Liver (tissue), 9 donors: Measurements from ENCODE around the gene FAM169A. TPM values are rescaled to one million over a fixed set of nuclear protein-coding genes. Genes with fewer than 3 reads are reported as not detected.

Source experiments
- DNase-seq: peaks from one replicate; pipeline ENCODE4 v3.0.0-alpha.2; 2017; ENCODE audit warnings: low spot score
- H3K27ac ChIP-seq, 2 donors: one replicate each; pipeline ENCODE4 v1.7.0; 2013; ENCODE audit warnings: inconsistent platforms in 2 of 2, low read length in 2 of 2, control low read depth in 1 of 2, low read depth in 1 of 2, mild to moderate bottlenecking in 1 of 2
- H3K27me3 ChIP-seq, 4 donors: one replicate each; pipeline versions ENCODE4 v1.6.1 to v1.7.0; 2013; ENCODE audit warnings: low read length in 3 of 4, inconsistent platforms in 1 of 4, mild to moderate bottlenecking in 1 of 4, moderate library complexity in 1 of 4; ENCODE audit not compliant: control insufficient read depth in 4 of 4, insufficient read depth in 4 of 4
- H3K36me3 ChIP-seq, 4 donors: one replicate each; pipeline versions ENCODE4 v1.6.1 to v1.7.0; 2013; ENCODE audit warnings: low read length in 3 of 4, mild to moderate bottlenecking in 3 of 4, low read depth in 1 of 4, moderate library complexity in 1 of 4; ENCODE audit not compliant: control insufficient read depth in 4 of 4, insufficient read depth in 3 of 4
- H3K4me1 ChIP-seq, 4 donors: one replicate each; pipeline versions ENCODE4 v1.6.1 to v1.7.0; 2013; ENCODE audit warnings: low read length in 3 of 4, mild to moderate bottlenecking in 3 of 4, moderate library complexity in 1 of 4; ENCODE audit not compliant: control insufficient read depth in 4 of 4, insufficient read depth in 4 of 4
- H3K4me3 ChIP-seq, 3 donors: one replicate each; pipeline versions ENCODE4 v1.6.1 to v1.7.0; 2013; ENCODE audit warnings: low read length in 3 of 3, control low read depth in 1 of 3, low read depth in 1 of 3, mild to moderate bottlenecking in 1 of 3
- H3K9ac ChIP-seq, 2 donors: one replicate each; pipeline ENCODE4 v1.7.0; 2013; ENCODE audit warnings: low read length in 2 of 2, mild to moderate bottlenecking in 2 of 2, moderate library complexity in 2 of 2, control low read depth in 1 of 2, low read depth in 1 of 2
- H3K9me3 ChIP-seq, 4 donors: one replicate each; pipeline versions ENCODE4 v1.6.1 to v1.7.0; 2013; ENCODE audit warnings: low read length in 3 of 4; ENCODE audit not compliant: control insufficient read depth in 4 of 4
- EGR1 ChIP-seq, 2 donors: IDR thresholded peaks; 2 replicates each; pipeline ENCODE4 v1.6.1; 2016 to 2018; ENCODE audit warnings: antibody characterized with exemption in 2 of 2, low read depth in 2 of 2
- FOXA2 ChIP-seq: IDR thresholded peaks from 2 replicates; pipeline ENCODE4 v1.6.1; 2016; ENCODE audit warnings: antibody characterized with exemption
- GABPA ChIP-seq, 2 donors: IDR thresholded peaks in 1 of 2; conservative IDR thresholded peaks in 1 of 2; 2 replicates each; pipeline ENCODE4 v1.6.1; 2016; ENCODE audit warnings: antibody characterized with exemption in 2 of 2, mild to moderate bottlenecking in 1 of 2, moderate library complexity in 1 of 2
- HNF4G ChIP-seq: IDR thresholded peaks from 2 replicates; pipeline ENCODE4 v1.6.1; 2016; ENCODE audit warnings: antibody characterized with exemption
- RAD21 ChIP-seq, 2 donors: IDR thresholded peaks; 2 replicates each; pipeline ENCODE4 v1.6.1; 2016; ENCODE audit warnings: antibody characterized with exemption in 2 of 2, mild to moderate bottlenecking in 2 of 2
- RXRA ChIP-seq, 2 donors: IDR thresholded peaks; 2 replicates each; pipeline ENCODE4 v1.6.1; 2017 to 2018; ENCODE audit warnings: antibody characterized with exemption in 2 of 2, mild to moderate bottlenecking in 1 of 2
- SP1 ChIP-seq: IDR thresholded peaks from 2 replicates; pipeline ENCODE4 v1.6.1; 2018; ENCODE audit warnings: antibody characterized with exemption, mild to moderate bottlenecking
- TAF1 ChIP-seq: conservative IDR thresholded peaks from 2 replicates; pipeline ENCODE4 v1.6.1; 2016; ENCODE audit warnings: antibody characterized with exemption, mild to moderate bottlenecking
- YY1 ChIP-seq: IDR thresholded peaks from 2 replicates; pipeline ENCODE4 v1.6.1; 2016; ENCODE audit warnings: antibody characterized with exemption, mild to moderate bottlenecking
- WGBS: extraction: QIAGEN DNeasy Blood & Tissue Kit; methylation state at CpG from one replicate; pipeline ENCODE4 v1.1.7; 2013; 5-methylcytosine and 5-hydroxymethylcytosine counted together
- polyA plus RNA-seq, 2 donors: library from polyadenylated mRNA; stranded (reverse) in 1 of 2; unstranded in 1 of 2; fragments of 200-250 nt in 1 of 2; fragments of >200 nt in 1 of 2; fragmentation: Nextera tagmentation in 1 of 2; extraction: Ambion mirVana in 1 of 2; gene quantifications; one replicate each; pipeline versions ENCODE4 v1.2.1 to v1.2.3, GENCODE V29; 2013 to 2015
- total RNA-seq, 2 donors: library from RNA; depleted of rRNA; stranded (reverse); fragments of >200 nt; gene quantifications; one replicate each; pipeline ENCODE4 v1.2.3, GENCODE V29; 2014
- TF ChIP-seq, protein P1 (sequence below): IDR thresholded peaks from 2 replicates; pipeline ENCODE4 v1.6.1; 2016; ENCODE audit warnings: antibody characterized with exemption
- TF ChIP-seq, protein P2 (sequence below): IDR thresholded peaks from 2 replicates; pipeline ENCODE4 v1.6.1; 2016; ENCODE audit warnings: antibody characterized with exemption, mild to moderate bottlenecking
- TF ChIP-seq, protein P3 (sequence below): IDR thresholded peaks from 2 replicates; pipeline ENCODE4 v1.6.1; 2016; ENCODE audit warnings: antibody characterized with exemption
- TF ChIP-seq, protein P4 (sequence below): fragments of 150-350 bp; IDR thresholded peaks from 2 replicates; pipeline ENCODE4 v1.5.1; 2017; ENCODE audit warnings: improper control_type of control experiment, low read depth, low read length; ENCODE audit not compliant: missing input control
- donor health status: healthy.
- donor health status: healthy.
- donor health status: healthy.
- donor health status: healthy.
- donor health status: healthy.

Gene FAM169A
- total and polyA plus RNA-seq, 4 donors, result 0.58 to 5.0 (median 0.92) TPM

DNA sequence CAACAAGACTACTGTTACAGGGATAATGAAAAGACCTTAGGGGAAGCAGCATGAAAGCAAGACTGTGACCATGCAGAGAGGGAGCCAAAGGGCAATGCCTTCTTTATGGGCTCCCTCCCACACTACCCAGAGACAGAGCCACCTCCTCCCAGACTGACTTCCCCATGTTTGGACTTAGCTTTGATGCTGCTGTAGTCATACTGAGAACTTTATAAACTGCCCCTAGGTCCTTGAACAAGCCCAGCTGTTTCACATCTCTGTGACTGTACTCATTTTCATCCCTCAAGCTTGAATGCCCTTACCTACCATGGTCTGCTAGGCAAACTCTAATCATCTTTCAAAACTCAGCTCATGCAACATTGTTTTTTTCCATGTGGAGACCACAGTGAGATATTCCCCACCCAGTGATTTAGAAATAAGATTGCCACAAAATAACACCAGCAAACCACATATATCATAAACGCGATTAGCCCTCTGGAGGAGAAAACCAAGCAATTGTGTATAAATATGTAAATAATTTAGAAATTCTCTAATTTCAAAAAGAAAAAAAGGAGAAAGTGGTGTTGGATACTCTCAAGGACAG, 23.4 kb upstream of the FAM169A start:
- Histone ChIP-seq H3K4me3 (no peak overlapping the region), H3K27ac (no peak overlapping the region), H3K27me3 (no peaks in the 10 kb centered on the region), H3K36me3 (no peaks in the 10 kb centered on the region), H3K9me3 (peaks cover 0 to 3% (median 0%) of the 10 kb centered on the region in 4 donors), H3K9ac (no peak overlapping the region), H3K4me1 (no peaks in the 10 kb centered on the region)
- 91% methylated on average over 2 of the region's 2 CpGs for WGBS
- no peak for DNase-seq
- no peak for TF ChIP-seq FOXA2
- TF ChIP-seq HNF4G, result no peak
- TF ChIP-seq, protein P1, sequence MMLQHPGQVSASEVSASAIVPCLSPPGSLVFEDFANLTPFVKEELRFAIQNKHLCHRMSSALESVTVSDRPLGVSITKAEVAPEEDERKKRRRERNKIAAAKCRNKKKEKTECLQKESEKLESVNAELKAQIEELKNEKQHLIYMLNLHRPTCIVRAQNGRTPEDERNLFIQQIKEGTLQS, result no peak
- TF ChIP-seq, protein P2, sequence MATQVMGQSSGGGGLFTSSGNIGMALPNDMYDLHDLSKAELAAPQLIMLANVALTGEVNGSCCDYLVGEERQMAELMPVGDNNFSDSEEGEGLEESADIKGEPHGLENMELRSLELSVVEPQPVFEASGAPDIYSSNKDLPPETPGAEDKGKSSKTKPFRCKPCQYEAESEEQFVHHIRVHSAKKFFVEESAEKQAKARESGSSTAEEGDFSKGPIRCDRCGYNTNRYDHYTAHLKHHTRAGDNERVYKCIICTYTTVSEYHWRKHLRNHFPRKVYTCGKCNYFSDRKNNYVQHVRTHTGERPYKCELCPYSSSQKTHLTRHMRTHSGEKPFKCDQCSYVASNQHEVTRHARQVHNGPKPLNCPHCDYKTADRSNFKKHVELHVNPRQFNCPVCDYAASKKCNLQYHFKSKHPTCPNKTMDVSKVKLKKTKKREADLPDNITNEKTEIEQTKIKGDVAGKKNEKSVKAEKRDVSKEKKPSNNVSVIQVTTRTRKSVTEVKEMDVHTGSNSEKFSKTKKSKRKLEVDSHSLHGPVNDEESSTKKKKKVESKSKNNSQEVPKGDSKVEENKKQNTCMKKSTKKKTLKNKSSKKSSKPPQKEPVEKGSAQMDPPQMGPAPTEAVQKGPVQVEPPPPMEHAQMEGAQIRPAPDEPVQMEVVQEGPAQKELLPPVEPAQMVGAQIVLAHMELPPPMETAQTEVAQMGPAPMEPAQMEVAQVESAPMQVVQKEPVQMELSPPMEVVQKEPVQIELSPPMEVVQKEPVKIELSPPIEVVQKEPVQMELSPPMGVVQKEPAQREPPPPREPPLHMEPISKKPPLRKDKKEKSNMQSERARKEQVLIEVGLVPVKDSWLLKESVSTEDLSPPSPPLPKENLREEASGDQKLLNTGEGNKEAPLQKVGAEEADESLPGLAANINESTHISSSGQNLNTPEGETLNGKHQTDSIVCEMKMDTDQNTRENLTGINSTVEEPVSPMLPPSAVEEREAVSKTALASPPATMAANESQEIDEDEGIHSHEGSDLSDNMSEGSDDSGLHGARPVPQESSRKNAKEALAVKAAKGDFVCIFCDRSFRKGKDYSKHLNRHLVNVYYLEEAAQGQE, result no peak
- no peak for TF ChIP-seq TAF1
- TF ChIP-seq GABPA (IDR thresholded peaks at IDR 0.05 in 1 of 2, conservative IDR thresholded peaks at IDR 0.05 in 1 of 2), result no peak
- no peak for TF ChIP-seq RXRA (IDR thresholded peaks at IDR 0.05)
- TF ChIP-seq RAD21 (IDR thresholded peaks at IDR 0.05), result no peak
- TF ChIP-seq SP1, result no peak
- no peak for TF ChIP-seq YY1
- no peak for TF ChIP-seq EGR1 (IDR thresholded peaks at IDR 0.05; ENCODE audit: low read depth in 2 of 2)

DNA sequence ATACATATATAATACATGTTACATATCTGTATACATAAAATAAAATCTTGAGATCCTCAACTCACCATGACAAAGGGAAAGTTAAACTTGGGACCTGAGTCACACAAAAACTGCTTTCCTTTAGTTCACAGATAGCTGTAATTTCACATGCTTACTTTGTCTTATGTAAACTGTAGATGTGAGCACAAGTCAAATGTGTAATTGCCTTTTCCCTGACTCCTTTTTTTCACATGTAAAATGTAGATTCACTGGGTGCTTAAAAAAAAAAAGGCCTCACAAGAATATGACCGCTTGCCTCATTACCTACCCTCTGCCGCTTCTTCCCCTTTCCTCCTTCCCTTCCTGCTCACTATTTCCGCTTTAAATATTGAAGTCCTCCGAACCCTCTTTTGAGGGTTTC, 21.9 kb upstream of the FAM169A start:
- H3K9me3 ChIP-seq, result no peaks in the 10 kb centered on the region
- H3K4me1 ChIP-seq, result no peaks in the 10 kb centered on the region
- no peak overlapping the region for H3K9ac ChIP-seq
- WGBS, result 93% methylated on average over 4 of the region's 4 CpGs
- H3K27me3 ChIP-seq, result no peaks in the 10 kb centered on the region
- no peak for DNase-seq
- H3K4me3 ChIP-seq, result no peak overlapping the region
- no peak for TF ChIP-seq YY1
- TF ChIP-seq, protein P3, sequence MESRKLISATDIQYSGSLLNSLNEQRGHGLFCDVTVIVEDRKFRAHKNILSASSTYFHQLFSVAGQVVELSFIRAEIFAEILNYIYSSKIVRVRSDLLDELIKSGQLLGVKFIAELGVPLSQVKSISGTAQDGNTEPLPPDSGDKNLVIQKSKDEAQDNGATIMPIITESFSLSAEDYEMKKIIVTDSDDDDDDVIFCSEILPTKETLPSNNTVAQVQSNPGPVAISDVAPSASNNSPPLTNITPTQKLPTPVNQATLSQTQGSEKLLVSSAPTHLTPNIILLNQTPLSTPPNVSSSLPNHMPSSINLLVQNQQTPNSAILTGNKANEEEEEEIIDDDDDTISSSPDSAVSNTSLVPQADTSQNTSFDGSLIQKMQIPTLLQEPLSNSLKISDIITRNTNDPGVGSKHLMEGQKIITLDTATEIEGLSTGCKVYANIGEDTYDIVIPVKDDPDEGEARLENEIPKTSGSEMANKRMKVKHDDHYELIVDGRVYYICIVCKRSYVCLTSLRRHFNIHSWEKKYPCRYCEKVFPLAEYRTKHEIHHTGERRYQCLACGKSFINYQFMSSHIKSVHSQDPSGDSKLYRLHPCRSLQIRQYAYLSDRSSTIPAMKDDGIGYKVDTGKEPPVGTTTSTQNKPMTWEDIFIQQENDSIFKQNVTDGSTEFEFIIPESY, result no peak
- TF ChIP-seq EGR1 (IDR thresholded peaks at IDR 0.05; ENCODE audit: low read depth in 2 of 2), result no peak
- no peak for TF ChIP-seq RAD21 (IDR thresholded peaks at IDR 0.05)
- TF ChIP-seq SP1, result no peak
- no peak overlapping the region for H3K27ac ChIP-seq
- no peaks in the 10 kb centered on the region for H3K36me3 ChIP-seq

DNA sequence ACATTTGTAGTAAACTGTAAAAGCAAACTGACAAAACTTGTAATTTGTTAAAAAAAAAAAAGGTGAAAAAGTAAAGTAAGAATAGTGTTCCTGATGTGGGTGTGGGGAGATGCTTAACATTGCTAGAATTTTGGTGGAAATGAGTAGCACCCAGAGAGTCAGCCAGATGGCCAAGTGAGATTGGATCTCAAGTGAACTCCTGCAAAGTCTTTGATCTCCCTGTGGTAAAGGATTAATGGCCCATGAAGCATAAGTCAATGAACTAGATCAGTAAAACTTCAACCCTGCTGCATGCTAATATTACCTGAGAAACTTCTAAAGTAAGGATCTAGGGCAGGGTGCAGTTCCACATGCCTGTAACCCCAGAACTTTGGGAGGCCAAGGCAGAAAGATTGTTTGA, 19.0 kb upstream of the FAM169A start:
- H3K27ac ChIP-seq, result no peak overlapping the region
- TF ChIP-seq, protein P4, sequence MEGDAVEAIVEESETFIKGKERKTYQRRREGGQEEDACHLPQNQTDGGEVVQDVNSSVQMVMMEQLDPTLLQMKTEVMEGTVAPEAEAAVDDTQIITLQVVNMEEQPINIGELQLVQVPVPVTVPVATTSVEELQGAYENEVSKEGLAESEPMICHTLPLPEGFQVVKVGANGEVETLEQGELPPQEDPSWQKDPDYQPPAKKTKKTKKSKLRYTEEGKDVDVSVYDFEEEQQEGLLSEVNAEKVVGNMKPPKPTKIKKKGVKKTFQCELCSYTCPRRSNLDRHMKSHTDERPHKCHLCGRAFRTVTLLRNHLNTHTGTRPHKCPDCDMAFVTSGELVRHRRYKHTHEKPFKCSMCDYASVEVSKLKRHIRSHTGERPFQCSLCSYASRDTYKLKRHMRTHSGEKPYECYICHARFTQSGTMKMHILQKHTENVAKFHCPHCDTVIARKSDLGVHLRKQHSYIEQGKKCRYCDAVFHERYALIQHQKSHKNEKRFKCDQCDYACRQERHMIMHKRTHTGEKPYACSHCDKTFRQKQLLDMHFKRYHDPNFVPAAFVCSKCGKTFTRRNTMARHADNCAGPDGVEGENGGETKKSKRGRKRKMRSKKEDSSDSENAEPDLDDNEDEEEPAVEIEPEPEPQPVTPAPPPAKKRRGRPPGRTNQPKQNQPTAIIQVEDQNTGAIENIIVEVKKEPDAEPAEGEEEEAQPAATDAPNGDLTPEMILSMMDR, result no peak
- TF ChIP-seq, protein P3, result no peak
- TF ChIP-seq EGR1 (IDR thresholded peaks at IDR 0.05; ENCODE audit: low read depth in 2 of 2), result no peak
- H3K27me3 ChIP-seq, result no peaks in the 10 kb centered on the region
- DNase-seq, result no peak
- no peaks in the 10 kb centered on the region for H3K9me3 ChIP-seq
- no peaks in the 10 kb centered on the region for H3K36me3 ChIP-seq
- no peak overlapping the region for H3K9ac ChIP-seq
- no peak overlapping the region for H3K4me3 ChIP-seq
- H3K4me1 ChIP-seq, result no peaks in the 10 kb centered on the region
